AG04450 (cell line): Measurements from ENCODE around the gene ASIC3. TPM values are rescaled to one million over a fixed set of nuclear protein-coding genes. Genes with fewer than 3 reads are reported as not detected.

ENCODE experiments used
- CTCF ChIA-PET: fragments of 300-600, 350-600 bp; formaldehyde crosslinking; extraction: SDS; loops from one replicate; lab custom pipeline; 2022; ENCODE audit warnings: antibody characterized with exemption, inconsistent platforms; lab: Charles Lee
- POLR2A ChIA-PET: fragments of 350-600 bp; formaldehyde crosslinking; extraction: SDS; loops from one replicate; lab custom pipeline; 2021; ENCODE audit warnings: antibody characterized with exemption, inconsistent platforms; lab: Yijun Ruan, JAX
- DNase-seq: peaks from one replicate; pipeline ENCODE4 v3.0.0-alpha.2; 2011; ENCODE audit warnings: low read depth, low spot score
- H3K27ac ChIP-seq: one replicate; pipeline ENCODE4 v1.5.1; 2012; ENCODE audit warnings: low read depth, low read length, control low read depth
- H3K27me3 ChIP-seq: one replicate; pipeline ENCODE4 v1.6.0; 2012; ENCODE audit warnings: low read length; ENCODE audit not compliant: control insufficient read depth, insufficient read depth
- H3K4me3 ChIP-seq: 2 replicates; pipeline ENCODE4 v1.5.1; 2011; ENCODE audit warnings: mild to moderate bottlenecking, low read depth, low read length, control low read depth
- H3K9me3 ChIP-seq: 2 replicates; pipeline ENCODE4 v1.5.1; 2012; ENCODE audit warnings: low read length; ENCODE audit not compliant: control insufficient read depth, insufficient read depth
- CTCF ChIP-seq: IDR thresholded peaks from 2 replicates; pipeline ENCODE4 v1.5.1; 2011; ENCODE audit warnings: low read depth, low read length, control low read depth, inconsistent platforms
- polyA plus RNA-seq: library from polyadenylated mRNA; depleted of rRNA; stranded (reverse); fragments of >200 nt; gene quantifications from 2 replicates; pipeline ENCODE4 v1.2.3, GENCODE V29; 2011

ASIC3 gene
- polyA plus RNA-seq, 1 experiment, result 0.07 TPM

GRCh38 chr7:151008143-151008510 is 40.2 kb upstream of the ASIC3 start:
- no peak for TF ChIP-seq CTCF
- peaks cover 6% of the 10 kb centered on the region for H3K27me3 ChIP-seq
- ChIA-PET CTCF (interaction anchor here (0.6 to 4.0 kb wide), 10 partner anchors 11 to 110 kb away, joined by 4 to 24 read pairs (median 8); no protein-coding TSS in a partner anchor), POLR2A (interaction anchor here (0.6 kb wide), 1 partner anchor 14 kb away, joined by 7 read pairs; no protein-coding TSS in a partner anchor)
- H3K27ac ChIP-seq, result no peak overlapping the region
- H3K4me3 ChIP-seq, result no peak overlapping the region
- H3K9me3 ChIP-seq, result peaks cover 5% of the 10 kb centered on the region; the same call in 1 of the 2 replicates
- DNase-seq, result no peak

GRCh38 chr7:151008511-151009323 is 39.6 kb upstream of the ASIC3 start:
- TF ChIP-seq CTCF, result peak; percentile 58
- CTCF ChIA-PET, result interaction anchor here (0.6 to 4.0 kb wide), 13 partner anchors 10 to 1310 kb away, joined by 3 to 24 read pairs (median 5); no protein-coding TSS in a partner anchor
- POLR2A ChIA-PET, result interaction anchor here (0.6 kb wide), 1 partner anchor 13 kb away, joined by 7 read pairs; no protein-coding TSS in a partner anchor
- no peak for DNase-seq
- H3K27me3 ChIP-seq, result peaks cover 8% of the 10 kb centered on the region
- peaks cover 6% of the 10 kb centered on the region; the same call in 1 of the 2 replicates for H3K9me3 ChIP-seq
- H3K4me3 ChIP-seq, result peak overlapping the region; percentile 5; the same call in 1 of the 2 replicates
- no peak overlapping the region for H3K27ac ChIP-seq

GRCh38 chr7:151009327-151010036 is 38.8 kb upstream of the ASIC3 start:
- H3K4me3 ChIP-seq, result no peak overlapping the region
- peaks cover 9% of the 10 kb centered on the region; the same call in 1 of the 2 replicates for H3K9me3 ChIP-seq
- POLR2A ChIA-PET, result interaction anchor here (0.7 to 2.5 kb wide), 3 partner anchors 44 to 104 kb away, joined by 3 to 9 read pairs (median 3); no protein-coding TSS in a partner anchor
- DNase-seq, result no peak
- H3K27ac ChIP-seq, result no peak overlapping the region
- peaks cover 8% of the 10 kb centered on the region for H3K27me3 ChIP-seq
- CTCF ChIA-PET, result interaction anchor here (0.6 to 4.0 kb wide), 14 partner anchors 9 to 1311 kb away, joined by 3 to 24 read pairs (median 7); partner anchors contain the start of gene ABCB8
- no peak for TF ChIP-seq CTCF

GRCh38 chr7:151010037-151010306 is 38.4 kb upstream of the ASIC3 start:
- ChIA-PET POLR2A (interaction anchor here (0.5 to 2.5 kb wide), 4 partner anchors 44 to 104 kb away, joined by 3 to 9 read pairs (median 3); no protein-coding TSS in a partner anchor), CTCF (interaction anchor here (0.7 to 4.0 kb wide), 10 partner anchors 9 to 112 kb away, joined by 3 to 24 read pairs (median 10); partner anchors contain the start of gene ABCB8)
- no peak overlapping the region for H3K4me3 ChIP-seq
- no peak for TF ChIP-seq CTCF
- peaks cover 8% of the 10 kb centered on the region for H3K27me3 ChIP-seq
- peaks cover 9% of the 10 kb centered on the region; the same call in 1 of the 2 replicates for H3K9me3 ChIP-seq
- H3K27ac ChIP-seq, result no peak overlapping the region
- no peak for DNase-seq
